Measurements from ENCODE around the gene UQCRH. TPM values are rescaled to one million over a fixed set of nuclear protein-coding genes. Genes with fewer than 3 reads are reported as not detected.

Gene UQCRH
- total and polyA plus RNA-seq, 2 of the 13 experiments (the other 11 are each of a cell fraction or from before 2014, with no cell fraction given), result 548 to 556 TPM

DNA sequence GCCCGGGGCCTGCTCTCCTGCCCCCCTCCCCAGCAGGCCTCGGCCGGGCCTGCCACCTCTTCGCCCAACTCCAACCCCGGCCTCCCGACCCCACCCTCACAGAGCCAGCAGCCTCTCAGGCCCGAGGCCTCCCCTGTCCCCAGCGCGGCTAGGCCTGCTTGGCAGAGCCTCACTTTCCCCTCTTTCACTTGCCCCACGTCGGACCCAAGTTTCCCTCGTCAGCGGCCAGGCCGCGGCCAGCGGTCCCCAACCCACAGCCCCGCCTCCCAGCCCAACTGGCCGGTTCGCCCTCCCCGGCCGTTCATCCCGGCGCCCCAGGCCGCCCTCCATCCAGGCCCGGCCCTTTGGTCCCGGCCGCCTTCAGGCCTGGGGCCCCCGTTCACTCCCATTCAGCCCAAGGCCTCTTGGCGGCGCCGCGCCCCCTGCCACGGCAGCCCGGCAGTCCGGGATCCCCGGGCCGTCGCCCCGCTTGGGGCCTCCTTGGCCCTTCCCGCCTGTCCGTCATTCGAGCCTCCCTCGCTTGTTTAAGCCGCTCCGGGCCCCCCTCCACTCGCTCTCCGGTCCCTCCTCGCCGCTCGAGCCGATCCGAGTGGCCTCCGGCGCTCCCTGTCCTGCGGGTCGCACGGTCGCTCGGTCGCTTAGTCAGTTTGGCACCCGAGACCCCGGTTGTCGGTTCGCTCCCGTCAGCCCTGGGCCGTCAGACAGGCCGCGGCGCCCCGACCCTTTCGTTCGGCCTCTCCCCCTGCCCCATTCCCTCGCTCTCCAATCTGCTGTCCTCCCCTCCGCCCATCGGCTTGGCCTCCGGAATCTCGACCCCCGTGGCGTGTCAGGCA is 1.5 kb upstream of the UQCRH start (continued):
- no peak for TF ChIP-seq SKI (IDR thresholded peaks at IDR 0.05; ENCODE audit: partially characterized antibody)
- TF ChIP-seq, protein P1, sequence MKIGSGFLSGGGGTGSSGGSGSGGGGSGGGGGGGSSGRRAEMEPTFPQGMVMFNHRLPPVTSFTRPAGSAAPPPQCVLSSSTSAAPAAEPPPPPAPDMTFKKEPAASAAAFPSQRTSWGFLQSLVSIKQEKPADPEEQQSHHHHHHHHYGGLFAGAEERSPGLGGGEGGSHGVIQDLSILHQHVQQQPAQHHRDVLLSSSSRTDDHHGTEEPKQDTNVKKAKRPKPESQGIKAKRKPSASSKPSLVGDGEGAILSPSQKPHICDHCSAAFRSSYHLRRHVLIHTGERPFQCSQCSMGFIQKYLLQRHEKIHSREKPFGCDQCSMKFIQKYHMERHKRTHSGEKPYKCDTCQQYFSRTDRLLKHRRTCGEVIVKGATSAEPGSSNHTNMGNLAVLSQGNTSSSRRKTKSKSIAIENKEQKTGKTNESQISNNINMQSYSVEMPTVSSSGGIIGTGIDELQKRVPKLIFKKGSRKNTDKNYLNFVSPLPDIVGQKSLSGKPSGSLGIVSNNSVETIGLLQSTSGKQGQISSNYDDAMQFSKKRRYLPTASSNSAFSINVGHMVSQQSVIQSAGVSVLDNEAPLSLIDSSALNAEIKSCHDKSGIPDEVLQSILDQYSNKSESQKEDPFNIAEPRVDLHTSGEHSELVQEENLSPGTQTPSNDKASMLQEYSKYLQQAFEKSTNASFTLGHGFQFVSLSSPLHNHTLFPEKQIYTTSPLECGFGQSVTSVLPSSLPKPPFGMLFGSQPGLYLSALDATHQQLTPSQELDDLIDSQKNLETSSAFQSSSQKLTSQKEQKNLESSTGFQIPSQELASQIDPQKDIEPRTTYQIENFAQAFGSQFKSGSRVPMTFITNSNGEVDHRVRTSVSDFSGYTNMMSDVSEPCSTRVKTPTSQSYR (CRISPR knock-in tag; IDR thresholded peaks at IDR 0.05; ENCODE audit: borderline replicate concordance), result no peak
- TF ChIP-seq, protein P2, sequence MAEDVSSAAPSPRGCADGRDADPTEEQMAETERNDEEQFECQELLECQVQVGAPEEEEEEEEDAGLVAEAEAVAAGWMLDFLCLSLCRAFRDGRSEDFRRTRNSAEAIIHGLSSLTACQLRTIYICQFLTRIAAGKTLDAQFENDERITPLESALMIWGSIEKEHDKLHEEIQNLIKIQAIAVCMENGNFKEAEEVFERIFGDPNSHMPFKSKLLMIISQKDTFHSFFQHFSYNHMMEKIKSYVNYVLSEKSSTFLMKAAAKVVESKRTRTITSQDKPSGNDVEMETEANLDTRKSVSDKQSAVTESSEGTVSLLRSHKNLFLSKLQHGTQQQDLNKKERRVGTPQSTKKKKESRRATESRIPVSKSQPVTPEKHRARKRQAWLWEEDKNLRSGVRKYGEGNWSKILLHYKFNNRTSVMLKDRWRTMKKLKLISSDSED (CRISPR knock-in tag; IDR thresholded peaks at IDR 0.05), result peak; percentile 95; the same call in 1 of the 2 replicates
- no peak for TF ChIP-seq PRPF4 (IDR thresholded peaks at IDR 0.05; ENCODE audit: low read depth, low read length, poor library complexity, severe bottlenecking)
- TF ChIP-seq, protein P3, sequence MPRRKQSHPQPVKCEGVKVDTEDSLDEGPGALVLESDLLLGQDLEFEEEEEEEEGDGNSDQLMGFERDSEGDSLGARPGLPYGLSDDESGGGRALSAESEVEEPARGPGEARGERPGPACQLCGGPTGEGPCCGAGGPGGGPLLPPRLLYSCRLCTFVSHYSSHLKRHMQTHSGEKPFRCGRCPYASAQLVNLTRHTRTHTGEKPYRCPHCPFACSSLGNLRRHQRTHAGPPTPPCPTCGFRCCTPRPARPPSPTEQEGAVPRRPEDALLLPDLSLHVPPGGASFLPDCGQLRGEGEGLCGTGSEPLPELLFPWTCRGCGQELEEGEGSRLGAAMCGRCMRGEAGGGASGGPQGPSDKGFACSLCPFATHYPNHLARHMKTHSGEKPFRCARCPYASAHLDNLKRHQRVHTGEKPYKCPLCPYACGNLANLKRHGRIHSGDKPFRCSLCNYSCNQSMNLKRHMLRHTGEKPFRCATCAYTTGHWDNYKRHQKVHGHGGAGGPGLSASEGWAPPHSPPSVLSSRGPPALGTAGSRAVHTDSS (CRISPR knock-in tag; conservative IDR thresholded peaks at IDR 0.05), result no peak
- TF ChIP-seq, protein P4, sequence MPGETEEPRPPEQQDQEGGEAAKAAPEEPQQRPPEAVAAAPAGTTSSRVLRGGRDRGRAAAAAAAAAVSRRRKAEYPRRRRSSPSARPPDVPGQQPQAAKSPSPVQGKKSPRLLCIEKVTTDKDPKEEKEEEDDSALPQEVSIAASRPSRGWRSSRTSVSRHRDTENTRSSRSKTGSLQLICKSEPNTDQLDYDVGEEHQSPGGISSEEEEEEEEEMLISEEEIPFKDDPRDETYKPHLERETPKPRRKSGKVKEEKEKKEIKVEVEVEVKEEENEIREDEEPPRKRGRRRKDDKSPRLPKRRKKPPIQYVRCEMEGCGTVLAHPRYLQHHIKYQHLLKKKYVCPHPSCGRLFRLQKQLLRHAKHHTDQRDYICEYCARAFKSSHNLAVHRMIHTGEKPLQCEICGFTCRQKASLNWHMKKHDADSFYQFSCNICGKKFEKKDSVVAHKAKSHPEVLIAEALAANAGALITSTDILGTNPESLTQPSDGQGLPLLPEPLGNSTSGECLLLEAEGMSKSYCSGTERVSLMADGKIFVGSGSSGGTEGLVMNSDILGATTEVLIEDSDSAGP (CRISPR knock-in tag; IDR thresholded peaks at IDR 0.05; ENCODE audit: borderline replicate concordance), result peak; percentile 72; the same call in 1 of the 2 replicates
- peak; percentile 28; the same call in 1 of the 2 replicates for TF ChIP-seq GZF1 (CRISPR knock-in tag; IDR thresholded peaks at IDR 0.05)
- 0 out of 2 replicates have a peak, but pooled peaks have one; percentile 12 for TF ChIP-seq TGIF2 (CRISPR knock-in tag; IDR thresholded peaks at IDR 0.05)
- no peak for TF ChIP-seq ZNF350 (CRISPR knock-in tag; IDR thresholded peaks at IDR 0.05; ENCODE audit: borderline replicate concordance, low read depth)
- no peak for TF ChIP-seq SUZ12 (IDR thresholded peaks at IDR 0.05; ENCODE audit: low read depth, low read length)
- peak; percentile 60 for TF ChIP-seq HNRNPLL (IDR thresholded peaks at IDR 0.05; ENCODE audit: low read depth, low read length, poor library complexity, severe bottlenecking)
- TF ChIP-seq ZNF160 (CRISPR knock-in tag; IDR thresholded peaks at IDR 0.05), result peak; percentile 69; the same call in 1 of the 2 replicates
- 0 out of 2 replicates have a peak, but pooled peaks have one; percentile 24 for TF ChIP-seq BRCA1 (CRISPR knock-in tag; IDR thresholded peaks at IDR 0.05)
- TF ChIP-seq TOPORS (CRISPR knock-in tag; IDR thresholded peaks at IDR 0.05), result no peak; the same call in 1 of the 2 replicates
- TF ChIP-seq GFI1 (CRISPR knock-in tag; IDR thresholded peaks at IDR 0.05; ENCODE audit: borderline replicate concordance), result peak; percentile 45; the same call in 1 of the 2 replicates
- TF ChIP-seq HOXA3 (CRISPR knock-in tag; IDR thresholded peaks at IDR 0.05), result peak; percentile 14; the same call in 1 of the 2 replicates
- peak; percentile 53; the same call in 1 of the 2 replicates for TF ChIP-seq NAIF1 (CRISPR knock-in tag; IDR thresholded peaks at IDR 0.05; ENCODE audit: borderline replicate concordance)
- TF ChIP-seq PAWR (CRISPR knock-in tag; IDR thresholded peaks at IDR 0.05; ENCODE audit: borderline replicate concordance), result 0 out of 2 replicates have a peak, but pooled peaks have one; percentile 22

Measured in HepG2 (cell line).